ENCODE measurements around the gene PRR14.
"Not testable (repeated sequence)": the region's sequence is repeated elsewhere in the genome, so short reads cannot be mapped to it uniquely, and the experiment has no call there.

The PRR14 gene

GRCh38 chr16:30632454-30632853 lies 18.3 kb upstream of the PRR14 start:
- not testable (repeated sequence) for DNase-seq (ENCODE audit: low read depth)

GRCh38 chr16:30633526-30633925 lies 17.2 kb upstream of the PRR14 start:
- no peak for DNase-seq (ENCODE audit: low read depth)

GRCh38 chr16:30636599-30636998 lies 14.2 kb upstream of the PRR14 start:
- DNase-seq (ENCODE audit: low read depth), result no peak

- not testable (repeated sequence) for DNase-seq (ENCODE audit: low read depth)
These were observed 13.6 kb upstream of the PRR14 start for GRCh38 chr16:30637139-30637538.

GRCh38 chr16:30637944-30638343 lies 12.8 kb upstream of the PRR14 start:
- peak; percentile 78 for DNase-seq (ENCODE audit: low read depth)

- no peak for DNase-seq (ENCODE audit: low read depth)
These were observed 9.3 kb upstream of the PRR14 start for GRCh38 chr16:30641378-30641982.

- no peak for DNase-seq (ENCODE audit: low read depth)
These were observed 6.4 kb upstream of the PRR14 start for GRCh38 chr16:30644334-30644830.

GRCh38 chr16:30645727-30646126 lies 5.0 kb upstream of the PRR14 start:
- DNase-seq (ENCODE audit: low read depth), result no peak

- DNase-seq (ENCODE audit: low read depth), result no peak
These were observed 3.5 kb upstream of the PRR14 start for GRCh38 chr16:30647274-30647571.

- DNase-seq (ENCODE audit: low read depth), result no peak
These were observed 913 bp upstream of the PRR14 start for GRCh38 chr16:30649725-30650368.

GRCh38 chr16:30651124-30652004 lies 604 bp downstream of the PRR14 start:
- DNase-seq (ENCODE audit: low read depth), result peak; percentile 76

- no peak for DNase-seq (ENCODE audit: low read depth)
These were observed 1.2 kb downstream of the PRR14 start for GRCh38 chr16:30652005-30652296.

- no peak for DNase-seq (ENCODE audit: low read depth)
These were observed 2.0 kb downstream of the PRR14 start for GRCh38 chr16:30652718-30653117.

GRCh38 chr16:30654856-30655255 lies 4.1 kb downstream of the PRR14 start:
- DNase-seq (ENCODE audit: low read depth), result no peak

- DNase-seq (ENCODE audit: low read depth), result no peak
These were observed 5.1 kb downstream of the PRR14 start for GRCh38 chr16:30655815-30656347.

- DNase-seq (ENCODE audit: low read depth), result no peak
These were observed 5.6 kb downstream of the PRR14 start for GRCh38 chr16:30656388-30656787.

- no peak for DNase-seq (ENCODE audit: low read depth)
These were observed 6.5 kb downstream of the PRR14 start for GRCh38 chr16:30656974-30657865.

GRCh38 chr16:30657866-30658730 lies 7.3 kb downstream of the PRR14 start, which contains the start of gene FBRS:
Gene FBRS, plus strand, starts transcription at chr16:30658431. Its CDS starts 1,088 bp downstream, at chr16:30659519.
- peak; percentile 100 for DNase-seq (ENCODE audit: low read depth)

- DNase-seq (ENCODE audit: low read depth), result peak; percentile 97
These were observed 8.2 kb downstream of the PRR14 start for GRCh38 chr16:30658731-30659506.
